ENCODE measurements around the gene MAP3K2.

MAP3K2 gene

DNA sequence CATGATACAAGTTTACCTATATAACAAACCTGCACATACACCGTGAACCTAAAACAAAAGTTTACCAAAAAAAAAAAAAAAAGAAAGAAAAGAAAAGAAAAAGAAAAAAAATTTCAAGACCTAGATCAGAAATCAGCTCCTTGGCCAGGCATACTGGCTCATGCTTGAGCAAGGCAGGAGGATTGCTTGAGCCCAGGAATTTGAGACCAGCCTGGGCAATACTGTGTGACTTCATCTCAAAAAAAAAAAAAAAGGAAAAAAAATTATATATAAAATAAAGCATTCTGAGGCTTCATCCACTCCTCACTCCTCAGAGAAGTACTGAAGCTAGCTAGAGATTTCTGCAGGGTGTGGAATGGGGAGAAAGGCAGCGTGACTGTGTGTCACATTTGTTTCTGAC lies 18.7 kb upstream of the MAP3K2 start:
- no peak for DNase-seq

DNA sequence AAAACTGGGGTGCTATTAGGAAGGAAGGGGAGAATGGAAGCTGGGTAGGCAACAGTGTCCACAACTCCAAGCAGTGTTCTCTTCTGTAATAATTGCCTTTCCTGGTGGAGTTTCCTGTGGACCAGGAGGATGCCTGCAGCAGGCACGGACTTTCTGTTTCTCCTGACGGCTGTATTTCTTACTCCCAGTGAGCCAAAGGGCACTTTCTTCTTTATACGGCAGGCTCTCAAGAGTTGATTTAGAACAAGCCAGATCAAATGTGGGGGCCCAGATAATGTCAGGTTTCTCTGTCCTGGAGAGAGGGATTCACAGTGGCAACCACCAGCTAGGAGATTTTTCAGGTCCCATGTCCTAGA lies 17.5 kb upstream of the MAP3K2 start:
- DNase-seq: no peak

DNA sequence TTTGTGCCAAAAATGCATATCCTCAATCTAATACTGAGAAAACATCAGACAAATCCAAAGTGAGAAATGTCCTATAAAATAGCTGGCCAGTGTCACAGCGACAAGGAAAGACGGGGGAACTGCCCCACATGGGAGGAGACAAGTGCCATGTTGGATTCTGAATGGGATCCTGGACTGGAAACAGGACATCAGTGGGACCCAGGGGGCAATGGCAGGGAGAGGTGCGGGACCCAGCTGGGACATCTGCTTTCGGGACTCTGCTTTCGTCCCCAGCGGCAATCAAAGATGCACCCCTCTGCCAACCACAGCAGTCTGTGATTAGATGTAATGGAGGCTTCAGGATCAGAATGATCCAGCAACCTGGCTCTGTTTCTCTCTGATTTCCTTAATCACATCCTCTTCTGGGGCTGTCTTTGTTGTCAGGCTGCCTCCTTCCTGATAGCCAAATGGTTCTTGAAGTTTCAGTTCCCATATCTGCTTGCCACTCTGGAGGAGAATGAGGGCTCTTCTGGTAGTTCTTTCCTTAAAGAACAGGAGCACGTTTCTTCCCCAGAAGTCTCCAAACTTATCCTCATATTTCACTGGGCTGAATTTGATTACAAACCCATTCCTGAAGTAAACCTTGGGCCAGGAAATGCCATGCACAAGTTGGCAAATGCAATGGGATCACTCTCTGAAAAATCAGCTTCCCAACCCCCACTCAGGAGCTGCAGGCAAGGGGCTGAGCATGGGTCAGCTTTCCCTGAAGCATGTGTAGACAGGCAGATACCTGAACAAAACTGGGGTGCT lies 16.9 kb upstream of the MAP3K2 start:
- no peak for DNase-seq

DNA sequence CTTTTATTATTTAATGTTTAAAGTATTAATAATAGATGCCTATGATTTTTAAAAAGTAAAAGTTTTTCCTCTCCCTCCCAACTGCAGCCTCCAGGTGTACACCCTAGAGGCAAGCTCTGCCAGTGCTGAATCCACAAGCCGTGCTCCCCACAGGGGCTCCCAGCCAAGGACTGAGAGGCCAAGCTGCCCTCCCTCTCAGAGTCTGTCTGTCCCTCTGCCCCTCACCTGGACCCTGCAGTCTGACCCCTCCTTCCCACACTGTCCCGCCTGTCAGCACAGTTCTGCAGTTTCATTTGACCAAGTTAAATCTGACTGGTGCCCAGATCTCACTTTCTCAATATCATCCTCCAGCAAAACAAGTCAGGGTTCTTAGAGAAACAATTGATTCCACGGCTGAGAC lies 15.7 kb upstream of the MAP3K2 start:
- no peak for DNase-seq

DNA sequence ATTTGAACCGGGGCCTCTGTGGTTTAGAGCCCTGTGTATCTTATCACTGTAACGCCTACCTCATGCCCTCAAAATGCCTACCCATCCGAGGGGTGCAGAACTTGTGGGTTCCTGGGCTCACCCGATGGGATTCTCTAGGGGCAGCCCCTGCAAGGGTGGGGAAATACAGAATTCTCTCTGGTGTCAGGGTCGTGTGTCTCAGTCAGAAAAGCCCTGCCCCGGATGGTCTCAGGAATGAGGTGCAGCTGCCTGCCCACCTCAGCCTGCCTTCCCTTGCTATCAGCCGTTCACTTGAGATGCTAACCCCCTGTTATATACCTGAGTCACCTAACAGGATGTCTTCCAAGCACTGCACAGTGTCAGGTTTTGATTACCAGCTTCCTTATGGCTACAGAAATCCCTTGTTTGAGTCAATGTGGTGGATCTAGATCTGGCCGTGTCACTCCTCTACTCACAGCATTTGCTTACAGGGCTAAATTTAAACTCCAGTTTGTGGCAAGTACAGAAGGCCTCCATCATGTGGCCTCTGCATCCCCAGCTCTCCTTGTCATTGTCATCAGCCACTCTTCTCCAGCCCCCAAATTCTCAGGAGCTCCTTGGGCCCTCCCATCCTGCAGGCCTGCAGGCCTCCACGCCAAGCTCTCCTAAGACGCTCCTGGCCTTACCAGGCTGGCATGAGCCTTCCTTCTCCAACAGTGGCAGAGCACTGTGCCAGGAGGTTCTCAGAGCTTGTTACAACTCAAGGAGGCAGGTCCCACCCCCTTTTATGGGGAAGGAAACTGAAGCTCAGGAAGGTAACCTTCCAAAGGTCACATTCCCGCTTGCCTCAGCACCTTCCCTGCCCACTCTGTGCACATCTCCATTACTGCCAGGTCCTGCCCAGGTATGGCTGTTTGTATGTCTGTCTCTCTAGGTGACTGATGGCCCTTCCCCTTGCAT lies 14.3 kb upstream of the MAP3K2 start:
- DNase-seq: no peak

DNA sequence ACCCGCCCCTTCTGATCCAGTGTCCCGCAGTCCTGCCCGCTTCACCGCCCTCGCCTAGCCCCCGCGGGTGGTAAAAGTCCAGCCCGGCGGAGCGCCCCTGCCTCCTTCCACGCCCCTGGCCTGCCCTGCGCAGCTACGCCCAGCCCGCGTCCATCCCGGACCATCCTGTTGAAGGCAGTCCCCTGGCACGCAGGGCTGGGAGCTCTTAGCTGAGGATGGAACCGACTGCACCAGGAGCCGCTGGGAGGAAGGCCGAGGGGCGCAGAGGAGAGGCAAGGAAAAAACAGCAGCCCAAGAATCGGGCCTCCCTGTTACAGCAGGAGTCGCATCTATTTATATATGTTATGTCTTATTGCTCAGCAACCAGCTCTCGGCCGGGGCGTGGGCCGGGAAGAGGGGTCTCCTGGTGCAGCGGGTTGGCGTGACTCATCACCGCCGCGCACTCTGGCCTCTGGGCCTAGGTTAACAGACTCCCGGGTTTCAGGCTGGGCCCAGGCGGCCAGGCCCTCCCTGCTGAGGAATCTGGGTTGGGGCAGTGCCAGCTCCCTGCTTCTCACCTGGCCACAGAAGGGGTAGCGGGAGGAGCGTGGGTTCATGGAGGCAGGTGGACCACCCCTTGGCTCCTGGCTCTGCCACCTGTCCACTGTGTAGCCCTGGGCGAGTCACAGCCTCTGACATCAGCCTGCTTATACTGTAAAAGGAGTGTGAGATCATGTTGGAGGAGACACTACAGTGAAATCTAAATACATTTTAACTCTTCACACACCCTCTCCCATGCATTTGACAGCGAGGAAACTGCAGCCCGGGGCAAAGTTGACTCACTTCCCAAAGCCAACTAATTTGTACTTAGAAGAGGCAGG lies 13.4 kb upstream of the MAP3K2 start:
- DNase-seq: no peak

DNA sequence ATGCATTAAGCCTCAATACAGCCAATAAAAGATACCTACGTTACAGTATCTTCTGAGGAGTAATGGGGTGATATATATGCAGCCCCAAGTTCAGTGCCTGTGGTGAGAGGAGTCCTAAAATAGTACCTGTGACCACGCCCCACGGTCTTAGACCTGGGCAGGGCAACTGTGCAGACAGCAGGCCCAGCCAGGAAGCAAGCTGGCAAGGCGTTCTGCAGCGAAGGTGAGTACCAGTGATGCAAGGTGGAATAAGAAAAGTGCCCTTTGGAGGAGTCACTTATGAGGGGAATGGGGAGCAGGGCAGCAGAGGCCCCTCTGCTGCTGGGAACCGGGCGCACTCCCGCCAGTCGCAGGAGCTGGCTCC lies 12.7 kb upstream of the MAP3K2 start:
- DNase-seq: no peak

DNA sequence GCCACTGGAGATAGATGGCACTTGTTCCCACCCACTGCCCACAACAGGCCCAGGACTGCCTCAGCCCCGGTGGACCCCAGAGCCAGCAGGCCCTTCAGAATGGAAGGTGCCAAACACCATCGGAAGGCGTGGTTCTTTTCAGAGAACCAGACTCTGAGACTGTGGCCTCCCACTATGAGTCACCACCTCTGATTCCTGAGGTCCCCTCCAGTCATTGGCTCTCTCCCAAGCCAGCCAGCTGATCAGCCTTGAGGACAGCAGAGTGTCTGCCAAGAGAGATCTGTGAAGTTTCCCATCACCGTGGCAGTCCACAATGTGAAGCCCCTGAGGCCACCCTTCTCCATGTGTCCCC lies 10.4 kb upstream of the MAP3K2 start:
- peak; percentile 79 to 84 for DNase-seq

DNA sequence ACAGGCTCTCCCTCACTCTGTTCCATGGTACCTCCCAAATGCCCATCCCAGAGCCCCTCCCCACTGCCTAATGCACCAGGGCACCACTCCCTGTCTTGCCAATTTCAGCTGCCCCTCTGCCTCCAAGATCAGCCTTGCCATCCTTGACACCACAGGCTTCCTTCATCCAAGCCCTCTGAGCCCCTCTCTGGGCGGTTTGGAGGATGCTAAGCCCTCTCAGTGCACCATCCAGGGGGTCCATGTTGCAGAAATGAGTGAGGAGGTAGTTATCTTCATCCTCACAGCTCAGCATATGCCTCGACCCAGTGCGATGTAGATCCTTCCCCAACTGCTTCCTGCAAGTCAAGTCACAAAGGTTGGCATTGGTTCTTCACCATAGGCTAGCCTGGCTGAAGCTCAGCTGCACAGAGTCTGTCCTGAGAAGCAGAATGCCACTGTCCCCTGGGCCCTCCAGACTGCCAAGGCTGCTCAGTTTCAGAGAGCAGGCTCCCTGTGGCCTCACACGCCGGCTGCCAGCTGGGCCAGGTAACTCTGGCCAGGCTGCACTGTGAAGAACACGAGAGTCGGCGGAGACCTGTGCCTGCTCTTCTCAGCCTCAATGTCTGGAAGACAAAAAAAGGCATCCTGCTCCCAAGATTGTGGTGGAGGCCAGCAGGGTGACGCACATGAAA lies 9.9 kb upstream of the MAP3K2 start:
- DNase-seq: no peak

DNA sequence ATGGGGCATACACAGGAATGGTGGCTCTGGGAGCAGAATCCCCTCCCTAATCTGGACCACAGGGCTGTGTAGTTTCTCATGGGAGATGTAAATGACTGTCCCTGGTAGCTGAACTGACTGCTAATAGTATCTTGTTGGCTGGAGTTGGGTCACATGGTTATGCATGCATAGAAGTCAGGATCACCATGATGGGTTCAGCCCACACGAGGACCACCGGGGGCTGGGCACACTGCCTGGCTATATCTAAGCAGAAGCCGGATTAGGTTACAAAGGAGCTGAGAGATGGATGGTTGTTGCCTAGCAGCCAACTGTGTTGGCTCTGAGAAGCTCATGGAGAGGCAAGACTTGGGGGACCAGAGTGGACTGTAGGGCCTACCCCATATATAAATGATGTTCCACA lies 6.7 kb upstream of the MAP3K2 start:
- no peak for DNase-seq

DNA sequence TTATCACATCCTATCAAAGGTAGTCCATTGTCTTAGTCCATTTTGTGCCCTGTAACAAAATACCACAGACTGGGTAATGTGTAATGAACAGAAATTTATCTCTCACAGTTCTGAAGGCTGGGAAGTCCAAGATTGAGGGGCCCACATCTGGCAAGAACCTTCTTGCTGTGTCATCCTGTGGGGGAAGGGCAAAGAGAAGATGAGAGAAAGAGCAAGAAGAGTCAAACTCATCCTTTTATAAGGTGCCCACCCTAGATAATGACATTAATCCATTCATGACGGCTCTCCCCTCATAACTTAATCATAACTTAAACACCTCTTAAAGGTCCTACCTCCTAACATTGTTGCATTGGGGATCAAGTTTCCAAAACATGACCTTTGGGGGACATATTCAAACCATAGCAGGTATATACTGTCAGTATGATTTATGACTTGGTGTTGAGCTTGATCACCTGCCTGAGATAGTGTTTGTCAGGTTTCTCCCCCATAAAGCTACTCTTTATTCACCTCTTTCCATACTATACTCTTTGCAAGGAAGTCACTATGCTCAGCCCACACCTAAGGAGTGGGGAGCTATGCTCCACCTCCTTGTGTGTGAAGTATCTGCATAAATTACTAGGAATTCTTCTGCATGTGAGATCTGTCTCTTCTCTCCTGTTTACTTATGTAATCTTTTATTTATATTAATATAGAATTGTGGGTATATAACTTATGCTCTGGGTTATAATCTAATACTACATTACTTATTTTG lies 5.2 kb upstream of the MAP3K2 start:
- DNase-seq: no peak

DNA sequence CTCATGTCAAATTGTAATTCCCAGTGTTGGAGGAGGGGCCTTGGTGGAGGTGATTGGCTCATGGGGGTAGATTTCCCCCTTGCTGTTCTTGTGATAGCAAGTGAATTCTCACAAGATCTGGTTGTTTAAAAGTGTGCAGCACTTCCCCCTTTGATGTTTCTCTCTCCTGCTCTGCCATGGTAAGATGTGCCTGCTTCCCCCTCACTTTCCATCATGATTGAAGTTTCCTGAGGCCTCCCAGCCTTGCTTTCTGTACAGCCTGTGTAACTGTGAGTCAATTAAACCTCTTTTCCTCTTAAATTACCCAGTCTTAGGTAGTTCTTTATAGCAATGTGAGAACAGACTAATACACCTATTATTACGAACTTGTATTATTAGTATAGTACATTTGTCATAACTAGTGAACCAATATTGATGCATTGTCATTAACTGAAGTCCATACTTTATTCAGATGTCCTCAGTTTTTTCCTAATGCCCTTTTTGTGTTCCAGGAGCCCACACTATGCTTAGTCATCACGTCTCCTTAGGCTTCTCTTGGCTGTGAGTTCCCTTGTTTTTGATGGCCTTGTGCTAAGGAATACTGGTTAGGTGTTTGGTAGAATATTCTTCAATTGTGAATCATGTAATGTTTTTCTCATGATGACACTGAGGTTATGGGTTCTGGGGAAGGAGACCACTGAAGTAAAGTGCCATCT lies 4.5 kb upstream of the MAP3K2 start:
- peak; percentile 28 to 31 for DNase-seq

DNA sequence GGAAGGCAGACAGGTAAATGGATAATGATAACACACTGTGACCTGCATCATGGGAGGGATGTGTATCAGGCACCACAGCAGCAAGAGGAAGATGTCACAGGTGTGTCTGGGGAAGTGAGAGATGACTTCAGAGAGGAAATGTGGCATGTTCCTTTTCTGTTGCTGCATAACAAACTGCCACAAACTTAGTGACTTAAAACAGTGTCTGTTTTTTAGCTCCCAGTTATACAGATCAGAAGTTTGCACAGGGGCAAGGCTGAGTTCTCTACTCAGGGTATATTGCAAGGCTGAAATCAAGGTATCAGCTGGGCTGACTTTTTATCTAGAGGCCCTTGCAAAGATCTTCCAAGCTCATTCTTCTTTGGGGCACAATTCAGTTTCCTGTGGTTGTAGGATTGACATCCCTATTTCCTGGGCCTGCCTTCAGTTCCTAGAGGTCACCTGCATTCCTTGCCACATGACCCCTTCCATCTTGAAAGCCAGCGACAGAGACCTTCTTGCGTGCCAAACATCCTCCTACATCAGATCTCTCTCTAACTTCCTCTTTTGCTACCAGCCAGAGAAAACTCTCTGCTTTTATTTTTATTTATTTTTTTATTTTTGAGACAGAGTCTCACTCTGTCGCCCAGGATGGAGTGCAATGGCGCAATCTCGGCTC lies 2.1 kb upstream of the MAP3K2 start:
- DNase-seq: peak; percentile 68 to 76

DNA sequence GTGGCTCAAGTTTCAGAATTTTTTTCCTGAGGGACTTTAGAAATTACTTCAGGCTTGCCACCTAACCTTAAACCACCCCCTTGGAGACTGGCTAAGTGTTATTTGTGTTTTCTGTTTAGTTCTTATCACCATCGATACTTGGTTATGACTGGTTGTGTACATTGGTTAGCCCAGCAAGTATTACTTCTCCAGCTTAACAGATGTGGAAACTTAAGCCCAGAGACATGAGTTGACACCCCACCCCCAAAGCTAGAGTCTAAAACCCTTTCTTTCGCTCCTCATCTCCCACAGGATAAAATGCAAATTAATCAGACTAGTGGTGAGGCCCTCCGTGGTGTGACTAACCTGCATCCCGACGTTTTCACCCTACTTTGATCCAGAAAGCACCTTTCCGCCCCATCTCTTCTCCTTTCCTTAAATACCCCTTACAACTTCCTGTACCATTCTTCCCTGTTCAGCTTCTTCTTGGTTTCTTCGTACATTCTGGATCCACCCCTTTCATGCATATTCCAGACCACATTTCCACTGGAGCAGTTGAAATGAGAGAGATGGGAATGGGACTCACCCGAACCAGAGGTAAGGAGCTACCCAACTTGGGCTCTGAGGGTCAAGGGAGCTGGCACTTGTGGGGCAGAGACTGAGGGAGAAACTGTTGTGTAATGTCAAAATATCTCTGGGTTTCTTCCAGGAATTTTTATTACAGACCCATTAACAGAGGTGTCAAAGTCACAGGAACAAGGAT lies 819 bp upstream of the MAP3K2 start:
- peak; percentile 39 to 61 for DNase-seq

DNA sequence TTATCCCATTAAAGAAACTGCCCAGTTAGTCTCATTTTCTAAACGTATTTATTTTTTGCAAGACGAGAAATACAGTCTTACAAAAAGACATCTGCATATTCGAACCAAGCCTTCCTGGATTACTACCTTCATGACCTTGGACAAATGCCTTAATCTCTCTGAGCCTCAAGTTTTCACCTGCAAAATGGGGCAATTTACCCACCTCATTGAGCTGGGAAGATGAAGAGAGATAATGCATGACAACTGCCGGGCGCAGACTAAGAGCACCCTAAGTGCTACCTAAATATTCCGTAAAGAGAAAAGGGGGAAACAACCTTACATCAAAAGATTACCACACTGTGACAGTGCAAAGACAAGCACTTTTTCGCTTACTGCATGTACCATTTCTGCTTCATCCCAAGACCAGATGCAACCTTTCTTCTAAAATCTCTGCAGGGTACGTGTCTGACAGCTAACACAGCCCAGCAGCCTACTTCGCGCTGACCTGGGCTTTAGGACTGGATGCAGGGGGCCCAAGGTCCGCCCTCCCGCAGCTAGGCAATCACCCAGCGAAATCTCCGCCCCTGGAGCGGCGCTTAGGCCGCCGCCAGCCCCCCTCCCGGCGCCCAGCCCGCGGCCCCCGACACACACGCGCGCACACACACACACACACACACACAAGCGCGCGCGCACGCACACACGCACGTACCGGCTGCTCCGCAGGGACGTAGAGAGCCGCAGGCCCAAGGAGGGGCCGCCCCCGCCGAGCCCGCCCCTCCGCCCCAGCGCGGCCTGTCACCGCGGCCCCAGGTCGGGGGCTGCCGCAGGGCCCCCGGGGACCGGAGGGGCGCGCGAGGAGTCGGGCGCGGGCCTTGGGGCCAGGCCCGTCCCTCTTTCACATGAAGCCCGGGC lies 766 bp downstream of the MAP3K2 start:
- peak; percentile 74 to 75 for DNase-seq

DNA sequence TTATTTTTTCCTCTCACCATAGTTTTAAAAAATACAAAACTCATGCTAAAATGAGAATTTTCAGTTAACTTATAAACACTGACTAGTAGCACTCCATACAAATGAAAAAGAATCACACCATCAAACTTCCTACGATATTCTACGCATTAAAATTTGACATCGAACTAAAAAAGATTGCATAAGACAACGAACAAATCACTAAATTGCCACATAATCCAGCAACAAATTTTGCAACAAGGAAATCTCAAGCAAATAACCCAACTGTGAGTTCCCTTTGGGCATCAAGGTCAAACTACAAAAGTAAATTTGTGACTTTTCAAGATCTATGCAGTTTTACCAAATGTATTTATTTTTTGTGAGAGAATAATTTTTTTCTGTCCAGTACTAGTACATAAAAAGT lies 1.5 kb downstream of the MAP3K2 start:
- no peak for DNase-seq

DNA sequence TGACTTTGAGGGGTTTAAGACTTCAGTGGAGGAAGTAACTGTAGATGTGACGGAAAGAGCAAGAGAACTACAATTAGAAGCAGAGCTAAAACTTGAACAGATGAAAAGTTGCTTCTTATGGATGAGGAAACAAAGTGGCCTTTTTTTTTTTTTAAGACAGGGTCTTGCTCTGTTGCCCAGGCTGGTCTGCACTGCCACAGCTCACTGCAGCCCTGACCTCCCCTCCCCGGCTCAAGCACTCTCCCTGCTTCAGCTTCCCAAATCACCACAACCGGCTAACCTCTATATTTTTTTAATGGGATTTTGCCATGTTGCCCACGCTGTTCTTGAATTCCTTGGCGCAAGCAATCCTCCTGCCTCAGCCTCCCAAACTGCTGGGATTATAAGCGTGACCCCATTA lies 3.2 kb downstream of the MAP3K2 start:
- DNase-seq: no peak

DNA sequence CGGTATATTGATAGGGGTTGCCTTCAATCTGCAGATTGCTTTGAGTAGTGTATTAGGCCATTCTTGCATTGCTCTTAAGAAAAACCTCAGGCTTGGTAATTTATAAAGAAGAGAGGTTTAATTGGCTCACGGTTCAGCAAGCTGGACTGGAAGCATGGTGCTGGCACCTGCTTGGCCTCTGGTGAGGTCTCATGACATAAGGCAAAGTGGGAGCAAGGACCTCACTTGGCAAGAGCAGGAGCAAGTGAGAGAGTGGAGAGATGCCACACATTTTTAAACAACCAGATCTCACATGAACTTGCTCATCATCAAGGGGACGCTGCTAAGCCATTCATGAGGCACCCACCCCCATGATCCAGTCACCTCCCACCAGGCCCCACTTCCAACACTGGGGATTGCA lies 4.9 kb downstream of the MAP3K2 start:
- no peak for DNase-seq

DNA sequence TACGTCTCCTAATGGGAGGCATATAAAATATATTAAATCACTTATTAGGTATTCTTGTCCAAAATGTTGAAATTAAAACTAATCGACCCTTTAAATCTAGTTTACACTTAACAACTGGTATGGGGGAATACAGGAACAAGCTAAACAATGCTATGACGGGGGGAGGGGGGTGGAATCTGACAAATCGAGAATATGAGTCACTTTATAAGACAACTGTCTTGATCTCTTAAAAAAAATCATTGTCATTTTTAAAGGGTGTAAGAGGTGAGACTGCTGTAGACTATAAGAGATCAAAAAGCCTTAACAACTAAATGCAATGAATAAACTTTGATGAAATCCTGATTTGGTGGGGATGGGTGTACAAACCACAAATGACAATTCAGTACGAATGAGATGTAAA lies 6.0 kb downstream of the MAP3K2 start:
- no peak for DNase-seq
